Endodermal cell (in vitro differentiated cells): Measurements from ENCODE around the gene SPTB. TPM values are rescaled to one million over a fixed set of nuclear protein-coding genes. Genes with fewer than 3 reads are reported as not detected.

Experiments used
- DNase-seq: peaks from one replicate; pipeline ENCODE4 v3.0.0-alpha.2; 2017
- H3K27ac ChIP-seq: 2 replicates; pipeline ENCODE4 v1.5.1; 2013; ENCODE audit warnings: mild to moderate bottlenecking, low read depth, low read length, moderate library complexity
- H3K27me3 ChIP-seq: 2 replicates; pipeline ENCODE4 v1.6.1; 2013; ENCODE audit warnings: mild to moderate bottlenecking, low read length, moderate library complexity; ENCODE audit not compliant: insufficient read depth, control insufficient read depth, poor library complexity, severe bottlenecking
- H3K36me3 ChIP-seq: 2 replicates; pipeline ENCODE4 v1.7.0; 2013; ENCODE audit warnings: mild to moderate bottlenecking, low read length, moderate library complexity; ENCODE audit not compliant: control insufficient read depth, insufficient read depth
- H3K4me1 ChIP-seq: one replicate; pipeline ENCODE4 v1.7.0; 2013; ENCODE audit warnings: low read length; ENCODE audit not compliant: control insufficient read depth, insufficient read depth
- H3K4me3 ChIP-seq: 2 replicates; pipeline ENCODE4 v1.5.1; 2013; ENCODE audit warnings: mild to moderate bottlenecking, low read length, moderate library complexity
- H3K9ac ChIP-seq: 2 replicates; pipeline ENCODE4 v1.6.1; 2013; ENCODE audit warnings: mild to moderate bottlenecking, low read length, moderate library complexity; ENCODE audit not compliant: poor library complexity, severe bottlenecking; ENCODE audit errors: extremely low read depth
- H3K9me3 ChIP-seq: 2 replicates; pipeline ENCODE4 v1.6.1; 2013; ENCODE audit warnings: mild to moderate bottlenecking, low read length, moderate library complexity; ENCODE audit not compliant: control insufficient read depth
- H3K27ac Mint-ChIP-seq: 2 replicates; pipeline ENCODE4 v1.8.0; 2020; ENCODE audit warnings: mixed read lengths
- H3K27me3 Mint-ChIP-seq: 2 replicates; pipeline ENCODE4 v1.8.0; 2021; ENCODE audit warnings: mild to moderate bottlenecking, mixed read lengths; ENCODE audit not compliant: insufficient read depth
- H3K36me3 Mint-ChIP-seq: 2 replicates; pipeline ENCODE4 v1.8.0; 2020; ENCODE audit warnings: low read depth, mixed read lengths
- H3K4me1 Mint-ChIP-seq: 2 replicates; pipeline ENCODE4 v1.8.0; 2020; ENCODE audit warnings: mixed read lengths
- H3K4me3 Mint-ChIP-seq: 2 replicates; pipeline ENCODE4 v1.8.0; 2020; ENCODE audit warnings: mild to moderate bottlenecking, moderate library complexity, mixed read lengths
- H3K9me3 Mint-ChIP-seq: 2 replicates; pipeline ENCODE4 v1.8.0; 2020; ENCODE audit warnings: mild to moderate bottlenecking, mixed read lengths
- WGBS, 2 experiments: methylation state at CpG; one replicate each; pipeline versions ENCODE4 v1.1.5 to v1.1.7; 2013; ENCODE audit warnings: missing lambda C conversion rate in 2 of 2, mixed read lengths in 1 of 2; ENCODE audit not compliant: insufficient coverage in 1 of 2, insufficient read length in 1 of 2; 5-methylcytosine and 5-hydroxymethylcytosine counted together
- total RNA-seq, 2 donors: library from RNA; stranded (reverse); fragmentation: NEBNext Ultra II Directional in 1 of 2; extraction: Animal tissue kit (Norgen Biotek cat#: 25700) in 1 of 2; gene quantifications; 2 replicates in 1 of 2; 3 replicates in 1 of 2; pipeline ENCODE4 v1.2.1, GENCODE V29; 2021
- TF ChIP-seq, protein P1 (sequence below): fragments of 200-600 bp; sonication (generic); conservative IDR thresholded peaks from 2 replicates; pipeline ENCODE4 v1.5.0; 2021; ENCODE audit warnings: antibody characterized with exemption, mild to moderate bottlenecking

SPTB gene
- total RNA-seq, 2 donors from 2014 or later, result 0.77 to 1.4 TPM

DNA sequence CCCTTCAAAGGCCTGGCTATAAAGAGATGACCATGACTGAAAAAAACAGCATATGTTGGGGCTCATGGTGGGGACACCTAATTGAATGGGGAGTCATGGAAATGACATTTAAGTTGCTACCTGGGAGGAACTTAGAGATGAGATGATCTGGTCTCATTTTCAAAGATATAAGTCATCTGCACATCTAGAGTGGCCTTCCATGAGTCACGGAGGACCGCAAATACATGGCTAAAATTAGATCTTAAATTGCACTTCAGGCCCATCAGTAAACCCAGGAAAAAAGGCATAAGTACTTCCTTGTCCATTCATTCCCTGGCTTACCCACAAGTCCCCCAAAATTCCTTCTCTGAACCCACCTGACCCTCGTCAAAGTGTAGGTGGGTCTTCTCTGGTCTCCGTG lies 53.4 kb downstream of the SPTB start:
- Histone ChIP-seq H3K9ac (no peak overlapping the region), H3K4me3 (no peak overlapping the region), H3K36me3 (no peaks in the 10 kb centered on the region), H3K27me3 (peaks cover 4% of the 10 kb centered on the region), H3K27ac (no peak overlapping the region), H3K4me1 (no peaks in the 10 kb centered on the region), H3K9me3 (no peaks in the 10 kb centered on the region)
- Mint-ChIP-seq H3K27ac (no peak overlapping the region), H3K27me3 (peaks cover 14% of the 10 kb centered on the region), H3K36me3 (no peaks in the 10 kb centered on the region), H3K4me3 (no peak overlapping the region), H3K4me1 (peaks cover 12% of the 10 kb centered on the region), H3K9me3 (no peaks in the 10 kb centered on the region)
- 94 to 98% methylated on average over 4 of the region's 4 CpGs for WGBS, 2 experiments
- TF ChIP-seq, protein P1, sequence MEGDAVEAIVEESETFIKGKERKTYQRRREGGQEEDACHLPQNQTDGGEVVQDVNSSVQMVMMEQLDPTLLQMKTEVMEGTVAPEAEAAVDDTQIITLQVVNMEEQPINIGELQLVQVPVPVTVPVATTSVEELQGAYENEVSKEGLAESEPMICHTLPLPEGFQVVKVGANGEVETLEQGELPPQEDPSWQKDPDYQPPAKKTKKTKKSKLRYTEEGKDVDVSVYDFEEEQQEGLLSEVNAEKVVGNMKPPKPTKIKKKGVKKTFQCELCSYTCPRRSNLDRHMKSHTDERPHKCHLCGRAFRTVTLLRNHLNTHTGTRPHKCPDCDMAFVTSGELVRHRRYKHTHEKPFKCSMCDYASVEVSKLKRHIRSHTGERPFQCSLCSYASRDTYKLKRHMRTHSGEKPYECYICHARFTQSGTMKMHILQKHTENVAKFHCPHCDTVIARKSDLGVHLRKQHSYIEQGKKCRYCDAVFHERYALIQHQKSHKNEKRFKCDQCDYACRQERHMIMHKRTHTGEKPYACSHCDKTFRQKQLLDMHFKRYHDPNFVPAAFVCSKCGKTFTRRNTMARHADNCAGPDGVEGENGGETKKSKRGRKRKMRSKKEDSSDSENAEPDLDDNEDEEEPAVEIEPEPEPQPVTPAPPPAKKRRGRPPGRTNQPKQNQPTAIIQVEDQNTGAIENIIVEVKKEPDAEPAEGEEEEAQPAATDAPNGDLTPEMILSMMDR, result no peak
- DNase-seq, result no peak

GRCh38 chr14:64825509-64825908 lies 54.2 kb downstream of the SPTB start:
- Histone ChIP-seq H3K27ac (no peak overlapping the region), H3K36me3 (no peaks in the 10 kb centered on the region), H3K9ac (no peak overlapping the region), H3K4me1 (no peaks in the 10 kb centered on the region), H3K4me3 (no peak overlapping the region), H3K9me3 (no peaks in the 10 kb centered on the region), H3K27me3 (peaks cover 4% of the 10 kb centered on the region)
- H3K4me3 Mint-ChIP-seq, result no peak overlapping the region
- peak; percentile 55 for DNase-seq
- no peaks in the 10 kb centered on the region for H3K9me3 Mint-ChIP-seq
- no peak overlapping the region for H3K27ac Mint-ChIP-seq
- H3K27me3 Mint-ChIP-seq, result peaks cover 14% of the 10 kb centered on the region
- WGBS, 2 experiments, result 80 to 86% methylated on average over 8 to 10 of the region's 10 CpGs
- TF ChIP-seq, protein P1, result no peak
- H3K36me3 Mint-ChIP-seq, result no peaks in the 10 kb centered on the region
- peaks cover 12% of the 10 kb centered on the region for H3K4me1 Mint-ChIP-seq

GRCh38 chr14:64825006-64825405 lies 54.7 kb downstream of the SPTB start:
- TF ChIP-seq, protein P1, result no peak
- no peak overlapping the region for H3K4me3 ChIP-seq
- H3K27me3 ChIP-seq, result peaks cover 4% of the 10 kb centered on the region
- Mint-ChIP-seq H3K4me3 (no peak overlapping the region), H3K27ac (no peak overlapping the region), H3K9me3 (no peaks in the 10 kb centered on the region), H3K36me3 (no peaks in the 10 kb centered on the region), H3K27me3 (peaks cover 14% of the 10 kb centered on the region), H3K4me1 (peaks cover 15% of the 10 kb centered on the region)
- no peak overlapping the region for H3K9ac ChIP-seq
- no peak overlapping the region for H3K27ac ChIP-seq
- H3K36me3 ChIP-seq, result no peaks in the 10 kb centered on the region
- H3K9me3 ChIP-seq, result no peaks in the 10 kb centered on the region
- 92 to 100% methylated on average over 2 to 4 of the region's 4 CpGs for WGBS, 2 experiments
- no peaks in the 10 kb centered on the region for H3K4me1 ChIP-seq
- DNase-seq, result peak; percentile 12
